ENCODE results near the gene FUZ.

Gene FUZ

DNA sequence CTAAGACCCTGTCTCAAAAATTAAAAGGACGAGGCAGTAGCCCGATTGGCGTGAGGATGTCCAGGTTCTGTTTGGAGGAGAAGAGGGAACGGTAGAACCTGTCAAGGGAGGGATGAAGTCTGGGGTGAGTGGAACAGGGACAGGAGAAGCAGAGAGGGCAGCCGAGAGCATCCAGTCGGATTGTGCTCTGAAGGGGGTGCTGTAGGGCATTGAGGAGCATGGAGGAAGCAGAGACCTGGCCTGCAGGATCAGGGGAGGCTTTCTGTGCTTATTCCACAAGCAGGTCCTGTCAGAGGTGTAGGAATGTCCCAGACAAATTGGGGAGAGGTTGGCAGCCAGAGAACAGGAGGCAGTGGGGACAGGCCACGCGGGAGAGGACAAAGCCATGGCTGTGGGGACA lies 32.2 kb downstream of the FUZ start:
- DNase-seq (ENCODE audit: low read depth), result no peak
- no peak overlapping the region for H3K4me3 ChIP-seq (ENCODE audit: low read depth, low read length)
- TF ChIP-seq, protein P1, sequence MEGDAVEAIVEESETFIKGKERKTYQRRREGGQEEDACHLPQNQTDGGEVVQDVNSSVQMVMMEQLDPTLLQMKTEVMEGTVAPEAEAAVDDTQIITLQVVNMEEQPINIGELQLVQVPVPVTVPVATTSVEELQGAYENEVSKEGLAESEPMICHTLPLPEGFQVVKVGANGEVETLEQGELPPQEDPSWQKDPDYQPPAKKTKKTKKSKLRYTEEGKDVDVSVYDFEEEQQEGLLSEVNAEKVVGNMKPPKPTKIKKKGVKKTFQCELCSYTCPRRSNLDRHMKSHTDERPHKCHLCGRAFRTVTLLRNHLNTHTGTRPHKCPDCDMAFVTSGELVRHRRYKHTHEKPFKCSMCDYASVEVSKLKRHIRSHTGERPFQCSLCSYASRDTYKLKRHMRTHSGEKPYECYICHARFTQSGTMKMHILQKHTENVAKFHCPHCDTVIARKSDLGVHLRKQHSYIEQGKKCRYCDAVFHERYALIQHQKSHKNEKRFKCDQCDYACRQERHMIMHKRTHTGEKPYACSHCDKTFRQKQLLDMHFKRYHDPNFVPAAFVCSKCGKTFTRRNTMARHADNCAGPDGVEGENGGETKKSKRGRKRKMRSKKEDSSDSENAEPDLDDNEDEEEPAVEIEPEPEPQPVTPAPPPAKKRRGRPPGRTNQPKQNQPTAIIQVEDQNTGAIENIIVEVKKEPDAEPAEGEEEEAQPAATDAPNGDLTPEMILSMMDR (IDR thresholded peaks at IDR 0.05; ENCODE audit: insufficient read depth, low read depth, low read length, missing control alignments), result no peak

DNA sequence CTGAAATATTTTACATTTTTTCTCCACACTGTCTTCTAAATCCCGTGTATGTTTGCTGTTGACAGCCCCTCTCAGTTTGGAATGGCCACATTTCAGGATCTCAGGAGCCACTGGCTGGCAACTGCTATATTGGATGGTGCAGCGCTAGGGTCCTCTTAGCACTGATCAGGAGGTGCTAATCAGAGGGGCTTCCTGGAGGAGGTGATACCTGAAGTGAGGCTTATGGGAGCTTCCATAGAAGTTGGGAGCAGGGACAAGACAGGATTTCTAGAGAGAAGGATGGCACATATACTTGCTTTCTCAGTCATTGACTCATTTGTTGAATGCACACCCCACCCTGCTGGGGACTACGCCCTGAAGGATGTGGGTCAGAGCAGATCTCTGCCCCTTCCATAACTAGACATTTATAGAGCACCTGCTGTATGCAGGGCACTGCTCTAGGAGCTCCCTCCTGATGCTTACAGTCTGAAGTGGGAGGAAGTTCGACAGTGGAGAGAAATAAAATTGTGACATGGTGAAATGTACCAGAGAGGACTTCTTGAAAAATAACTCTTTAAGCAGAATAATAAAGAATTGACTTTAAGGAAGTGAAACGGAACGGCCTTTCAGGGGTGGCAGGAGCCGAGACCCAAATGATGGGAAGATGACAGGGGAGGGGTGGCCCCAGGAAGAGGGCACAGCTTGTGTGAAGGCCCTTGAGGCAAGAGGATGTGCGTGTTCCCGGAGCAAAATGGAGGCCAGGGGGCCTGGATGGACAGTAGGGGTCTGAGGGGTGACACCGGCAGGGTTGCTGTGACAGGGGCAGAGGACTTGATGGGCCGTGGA lies 33.1 kb downstream of the FUZ start:
- peak; percentile 40 for DNase-seq (ENCODE audit: low read depth)
- H3K4me3 ChIP-seq (ENCODE audit: low read depth, low read length), result no peak overlapping the region
- TF ChIP-seq, protein P1 (IDR thresholded peaks at IDR 0.05; ENCODE audit: insufficient read depth, low read depth, low read length, missing control alignments), result no peak

DNA sequence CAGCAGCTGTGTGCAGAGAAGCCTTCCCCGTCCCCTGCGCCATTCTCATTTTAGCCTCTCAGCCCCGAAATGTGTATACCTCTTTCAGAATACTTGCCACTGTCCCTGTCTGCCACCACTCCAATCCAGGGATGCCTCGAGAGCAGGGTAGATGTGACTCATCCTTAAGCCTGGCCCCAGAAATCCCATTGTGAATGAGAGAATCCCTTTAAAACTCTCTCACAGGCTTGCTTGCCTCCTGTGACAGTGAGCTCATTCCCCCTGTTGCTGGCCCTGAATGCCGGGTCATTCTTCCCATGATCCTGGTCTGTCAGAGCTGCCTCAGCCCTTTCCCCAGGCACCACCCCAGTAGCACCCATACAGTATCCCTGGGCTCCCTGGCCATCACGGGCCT lies 36.7 kb downstream of the FUZ start:
- no peak for DNase-seq (ENCODE audit: low read depth)
- TF ChIP-seq, protein P1 (IDR thresholded peaks at IDR 0.05; ENCODE audit: insufficient read depth, low read depth, low read length, missing control alignments), result no peak
- H3K4me3 ChIP-seq (ENCODE audit: low read depth, low read length), result no peak overlapping the region

DNA sequence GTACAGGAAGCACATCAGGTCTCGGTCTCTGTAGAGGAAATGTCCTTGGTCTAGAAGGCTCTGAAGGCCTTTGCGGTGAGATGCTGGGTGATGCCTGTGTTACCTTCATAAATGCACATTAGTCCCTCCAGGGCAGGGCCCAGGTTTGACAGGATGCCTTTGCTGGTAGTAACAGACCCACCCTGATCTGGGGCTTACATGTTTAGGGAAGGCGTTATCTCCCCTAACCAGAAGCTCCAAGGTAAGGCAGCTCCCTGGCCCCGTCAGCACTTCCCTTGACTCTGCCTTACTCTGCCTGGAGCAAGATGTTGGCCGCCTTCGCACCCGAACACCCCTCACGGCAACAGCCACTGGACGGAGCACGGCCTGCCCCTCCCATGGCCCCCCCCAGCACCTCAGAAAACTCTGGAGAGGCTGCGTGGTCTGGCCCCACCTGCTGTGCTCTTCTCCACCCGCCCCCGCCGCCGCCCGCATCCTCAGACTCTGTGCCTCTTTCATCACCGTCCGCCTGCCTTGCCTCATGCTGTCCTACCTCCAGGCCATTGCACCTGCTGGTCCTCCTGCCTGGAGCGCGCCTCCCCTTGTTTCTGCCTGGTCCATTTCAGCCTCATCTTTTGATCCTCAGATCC lies 37.2 kb downstream of the FUZ start:
- no peak for DNase-seq (ENCODE audit: low read depth)
- TF ChIP-seq, protein P1 (IDR thresholded peaks at IDR 0.05; ENCODE audit: insufficient read depth, low read depth, low read length, missing control alignments), result no peak
- no peak overlapping the region for H3K4me3 ChIP-seq (ENCODE audit: low read depth, low read length)

DNA sequence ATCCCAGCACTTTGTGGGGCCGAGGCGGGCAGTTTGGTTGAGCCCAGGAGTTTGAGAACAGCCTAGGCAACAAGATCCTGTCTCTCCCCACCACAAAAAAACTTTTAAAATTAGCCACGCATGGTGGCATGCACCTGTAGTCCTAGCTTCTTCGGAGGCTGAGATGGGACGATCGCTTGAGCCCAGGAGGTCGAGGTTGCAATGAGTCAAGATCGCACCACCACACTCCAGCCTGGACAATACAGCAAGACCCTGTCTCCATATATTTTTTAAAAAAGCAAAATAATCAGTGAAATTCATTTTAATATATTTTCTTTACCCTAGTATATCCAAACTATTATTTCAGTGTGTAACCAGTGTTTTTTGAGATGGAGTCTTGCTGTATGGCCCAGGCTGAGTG lies 38.1 kb downstream of the FUZ start:
- TF ChIP-seq, protein P1 (IDR thresholded peaks at IDR 0.05; ENCODE audit: insufficient read depth, low read depth, low read length, missing control alignments), result no peak
- DNase-seq (ENCODE audit: low read depth), result no peak
- no peak overlapping the region for H3K4me3 ChIP-seq (ENCODE audit: low read depth, low read length)

DNA sequence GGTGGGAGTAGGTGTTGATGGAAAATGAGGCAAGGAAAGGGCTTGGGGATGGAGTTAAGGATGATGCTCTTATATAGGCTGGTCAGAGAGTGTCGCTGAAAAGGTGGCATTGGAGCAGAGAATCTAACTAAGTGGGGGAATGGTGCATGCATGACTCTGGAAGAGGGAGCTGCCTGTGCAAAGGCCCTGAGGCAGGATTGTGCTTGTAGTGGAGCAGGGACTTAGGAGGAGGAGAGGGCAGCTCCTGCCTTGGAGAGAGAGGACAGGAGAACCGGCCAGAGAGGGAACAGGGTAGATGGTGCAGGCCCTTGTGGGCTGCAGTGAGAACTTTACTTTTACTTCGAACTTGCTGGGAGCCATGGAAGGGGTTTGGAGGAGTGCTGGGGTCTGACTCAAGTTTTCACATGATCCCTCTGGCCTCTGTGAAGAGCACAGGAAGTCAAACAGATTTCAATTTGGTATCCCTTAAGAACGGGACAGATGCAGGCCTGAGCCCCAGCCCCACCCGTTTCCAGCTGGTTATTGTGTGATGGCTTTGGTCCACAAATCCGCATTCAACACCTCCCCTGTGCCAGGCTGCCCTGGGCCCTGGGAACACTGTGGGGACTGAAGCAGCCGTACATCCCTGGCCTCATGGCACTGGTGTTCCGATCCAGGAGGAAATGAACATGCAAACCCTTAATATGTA lies 39.3 kb downstream of the FUZ start:
- DNase-seq (ENCODE audit: low read depth), result no peak
- no peak overlapping the region for H3K4me3 ChIP-seq (ENCODE audit: low read depth, low read length)
- TF ChIP-seq, protein P1 (IDR thresholded peaks at IDR 0.05; ENCODE audit: insufficient read depth, low read depth, low read length, missing control alignments), result no peak

Measured in GM12865 (cell line).